HG03571 (cell line): ENCODE measurements around the gene PPP1R27.
A peak's percentile ranks its signal among the peaks of the same experiment; 100 is the strongest.

Experiments
- ATAC-seq: cut with Tn5 transposase; IDR thresholded peaks from one replicate; pipeline ENCODE4 v1.9.1; 2021; ENCODE audit not compliant: unreplicated experiment

PPP1R27 gene, protein sequence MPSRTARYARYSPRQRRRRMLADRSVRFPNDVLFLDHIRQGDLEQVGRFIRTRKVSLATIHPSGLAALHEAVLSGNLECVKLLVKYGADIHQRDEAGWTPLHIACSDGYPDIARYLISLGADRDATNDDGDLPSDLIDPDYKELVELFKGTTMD

DNA sequence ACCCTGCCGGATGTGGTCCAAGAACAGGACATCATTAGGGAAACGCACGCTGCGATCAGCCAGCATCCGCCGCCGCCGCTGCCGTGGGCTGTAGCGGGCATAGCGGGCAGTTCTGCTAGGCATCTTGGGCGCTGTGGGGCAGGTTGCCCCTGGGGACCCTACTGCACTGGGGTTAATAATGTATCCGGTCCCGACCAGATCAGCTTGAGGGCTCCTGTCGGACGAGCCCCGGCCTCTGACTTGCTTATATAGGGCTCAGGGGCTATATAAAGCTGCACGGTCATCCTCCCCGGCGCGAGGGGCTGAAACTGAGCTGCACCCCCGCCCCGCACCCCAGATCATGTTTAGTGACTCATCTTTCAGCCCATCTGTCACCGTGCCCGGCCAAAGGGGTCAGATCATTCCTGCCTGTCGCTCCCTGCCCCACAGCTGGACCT, at the start of gene PPP1R27:
TSS of gene PPP1R27 (minus strand) at position 220 of the 437 bp plus-strand sequence. CDS start at position 123, 97 bp downstream.
- no peak for ATAC-seq

DNA sequence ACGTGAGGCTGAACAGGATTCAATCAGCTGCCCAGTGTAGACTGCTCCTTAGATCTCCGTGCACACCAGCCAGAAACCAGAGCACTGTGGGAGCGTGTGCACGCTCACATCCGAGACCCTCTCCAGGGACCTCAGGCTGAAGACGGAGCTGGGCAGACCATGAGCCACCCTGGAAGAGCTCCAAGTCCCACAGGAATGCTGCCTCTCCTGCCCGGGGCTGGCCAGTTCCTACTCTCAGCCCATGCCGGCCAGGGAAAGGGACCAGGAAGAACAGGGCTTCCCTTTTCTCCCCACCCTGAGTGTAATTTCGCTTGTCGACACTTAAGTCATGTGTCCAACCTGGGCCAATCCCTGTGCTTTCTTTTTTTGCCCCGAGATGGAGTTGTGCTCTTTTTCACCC, 49.7 kb upstream of the PPP1R27 start:
- ATAC-seq = no peak

DNA sequence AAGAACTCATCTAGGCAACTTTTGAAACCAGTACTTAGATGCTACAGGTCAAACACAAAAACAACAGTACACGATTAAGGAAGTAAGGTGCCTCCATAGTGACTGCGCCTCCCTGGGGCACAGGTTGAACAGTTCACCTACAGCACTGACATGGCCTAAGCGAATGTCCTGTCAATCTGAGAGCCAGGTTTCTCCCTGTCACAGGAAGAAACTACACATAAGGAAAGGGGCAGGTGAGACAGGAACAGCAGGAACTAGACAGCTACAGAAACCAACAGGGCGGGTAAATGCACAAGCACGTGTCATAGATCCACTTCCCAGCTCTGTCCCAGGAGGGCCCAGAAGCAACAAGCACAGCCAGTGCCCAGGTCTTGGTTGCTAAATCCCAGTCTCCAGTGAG, 44.3 kb upstream of the PPP1R27 start:
- no peak for ATAC-seq

DNA sequence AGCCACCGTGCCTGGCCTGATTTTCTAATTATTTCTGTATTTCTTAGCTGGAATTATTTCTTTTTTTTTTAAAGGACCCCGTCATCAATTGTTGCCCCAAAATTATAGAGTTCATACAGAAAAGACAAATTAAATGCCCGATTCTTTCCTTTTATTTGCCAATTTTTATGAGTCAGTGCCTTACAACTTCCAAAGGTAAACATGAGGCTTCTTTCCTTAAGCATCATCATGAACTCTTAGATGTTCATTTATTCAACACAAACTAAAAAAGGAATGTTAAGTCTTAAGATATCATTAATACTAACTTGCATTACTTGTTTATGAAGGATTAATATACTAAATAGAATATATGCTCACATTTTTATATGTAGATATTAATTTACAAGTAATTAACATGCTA, 43.4 kb upstream of the PPP1R27 start:
- ATAC-seq = no peak

DNA sequence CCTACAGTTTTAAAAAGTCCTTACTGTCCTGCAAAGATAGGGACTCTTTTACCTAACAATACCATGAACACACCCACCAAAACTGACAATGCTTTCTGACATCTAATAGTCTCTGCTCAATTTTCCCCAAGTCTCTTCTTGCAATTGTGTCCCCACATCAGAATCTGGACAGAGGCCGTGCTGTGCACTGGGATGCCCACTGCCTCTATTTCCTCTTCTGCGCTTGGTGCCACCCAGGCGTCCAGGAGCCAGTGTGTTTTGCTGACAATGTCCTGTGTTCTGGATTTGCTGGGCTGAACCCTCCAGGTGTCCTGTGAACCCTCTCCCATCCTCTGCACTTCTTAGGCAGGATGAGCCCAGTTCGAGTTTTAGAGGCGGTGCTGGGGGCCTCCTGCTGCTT, 42.7 kb upstream of the PPP1R27 start:
- ATAC-seq = no peak

DNA sequence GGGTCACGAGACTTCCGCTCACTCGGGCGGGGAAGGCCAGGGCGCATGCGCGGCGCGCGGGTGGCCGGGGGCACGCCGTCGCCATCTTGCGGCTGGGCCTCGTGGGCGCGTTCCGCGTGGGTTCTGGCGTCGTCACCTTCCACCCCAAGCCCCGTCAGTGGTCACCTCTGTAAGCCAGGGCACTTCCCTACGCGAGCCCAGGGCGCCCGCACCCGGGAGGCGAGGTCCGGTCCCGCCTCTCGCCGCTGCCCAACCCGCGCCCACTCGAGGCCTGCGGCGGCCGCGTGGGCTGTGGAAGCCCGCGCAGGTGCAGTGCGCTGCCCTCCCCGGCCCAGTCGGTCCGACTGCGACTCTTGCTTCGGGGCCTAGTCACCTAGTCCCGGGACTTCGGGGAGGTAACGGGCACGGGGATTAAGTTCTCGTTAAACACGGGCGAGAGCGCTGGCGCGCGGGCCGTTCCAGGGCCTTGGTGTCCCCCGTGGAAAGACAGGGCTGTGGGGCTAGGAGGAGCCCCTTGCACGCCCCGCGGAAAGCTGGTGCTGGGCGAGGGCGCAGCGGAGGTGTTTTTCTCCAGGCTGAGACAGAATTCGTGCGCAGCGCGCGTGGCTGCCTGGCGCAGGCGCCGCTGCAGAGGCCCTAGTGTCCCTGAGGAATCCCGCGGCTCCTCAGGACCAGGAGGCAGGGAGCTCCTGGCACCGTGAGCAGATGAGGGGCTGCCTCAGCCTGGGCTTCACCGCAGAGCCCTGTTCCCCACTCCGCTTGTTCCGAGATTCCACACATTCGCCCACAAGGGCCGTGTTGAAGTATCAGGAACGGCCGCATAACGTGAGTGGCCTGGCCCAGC, 36.8 kb upstream of the PPP1R27 start:
- peak; percentile 40 for ATAC-seq

DNA sequence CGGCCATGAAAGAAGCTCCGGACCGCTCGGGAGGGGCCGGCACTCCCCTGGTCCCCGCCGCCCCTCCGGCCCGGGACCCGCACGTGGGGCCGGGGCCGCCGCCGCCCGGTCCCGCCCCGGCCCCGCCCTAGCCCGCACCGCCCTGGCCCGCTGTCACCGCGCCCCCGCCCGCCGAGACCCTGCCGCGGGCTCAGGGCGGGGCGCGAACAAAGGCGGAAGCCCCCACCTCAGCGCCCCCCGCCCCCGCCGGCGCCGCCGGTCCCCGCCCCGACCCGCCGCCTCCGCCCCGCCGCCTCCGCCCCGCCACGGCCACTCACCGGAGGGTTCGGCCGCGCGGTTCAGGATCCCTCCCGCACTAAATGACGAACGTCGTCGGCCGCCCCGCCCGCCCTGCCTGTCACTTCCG, 36.1 kb upstream of the PPP1R27 start, which contains the start of gene ARHGDIA:
TSS of gene ARHGDIA (minus strand) at position 357 of the 406 bp plus-strand sequence. CDS start 1,407 bp downstream, outside the sequence.
- ATAC-seq = peak; percentile 8

DNA sequence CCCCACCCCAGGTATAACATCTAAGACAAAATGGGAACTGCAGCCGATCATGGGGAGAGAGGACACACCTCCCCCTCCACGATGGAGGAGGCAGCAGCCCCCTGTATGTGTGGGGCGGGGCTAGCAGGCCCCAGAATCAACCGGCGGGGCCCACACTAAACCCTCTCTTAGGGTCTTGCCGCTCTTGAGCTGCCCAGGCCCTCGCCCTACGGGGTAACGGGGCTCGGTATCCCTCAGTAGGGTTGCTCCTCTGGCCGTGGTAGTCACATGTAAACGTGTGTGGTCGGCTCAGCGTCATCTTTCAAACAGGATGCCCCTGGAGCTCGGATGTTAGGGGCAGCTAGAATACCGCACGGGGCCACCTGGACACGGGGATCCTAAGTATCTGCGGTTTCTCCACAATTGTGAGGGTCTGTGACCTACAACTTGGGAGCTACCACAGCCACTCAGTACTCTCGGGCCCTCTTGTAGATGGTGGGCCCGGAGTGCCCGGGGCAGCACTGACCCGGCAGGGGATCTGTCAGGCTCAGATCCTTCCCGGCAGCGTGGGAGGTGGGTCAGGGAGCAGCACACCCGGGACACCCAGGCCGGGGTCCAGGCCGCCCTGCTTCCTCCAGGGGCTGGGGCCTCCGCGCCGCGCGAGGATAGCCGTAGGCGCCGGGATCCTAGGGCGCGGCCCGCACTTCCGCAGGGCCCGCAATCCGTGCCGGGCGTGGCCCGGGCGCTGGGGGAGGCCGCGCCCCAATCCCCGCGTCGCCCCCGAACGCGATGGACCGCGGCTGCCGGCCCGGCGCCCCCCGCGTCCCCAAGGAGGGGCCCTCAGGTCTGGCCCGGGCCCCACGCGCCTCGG, 35.5 kb upstream of the PPP1R27 start:
- peak; percentile 21 for ATAC-seq

DNA sequence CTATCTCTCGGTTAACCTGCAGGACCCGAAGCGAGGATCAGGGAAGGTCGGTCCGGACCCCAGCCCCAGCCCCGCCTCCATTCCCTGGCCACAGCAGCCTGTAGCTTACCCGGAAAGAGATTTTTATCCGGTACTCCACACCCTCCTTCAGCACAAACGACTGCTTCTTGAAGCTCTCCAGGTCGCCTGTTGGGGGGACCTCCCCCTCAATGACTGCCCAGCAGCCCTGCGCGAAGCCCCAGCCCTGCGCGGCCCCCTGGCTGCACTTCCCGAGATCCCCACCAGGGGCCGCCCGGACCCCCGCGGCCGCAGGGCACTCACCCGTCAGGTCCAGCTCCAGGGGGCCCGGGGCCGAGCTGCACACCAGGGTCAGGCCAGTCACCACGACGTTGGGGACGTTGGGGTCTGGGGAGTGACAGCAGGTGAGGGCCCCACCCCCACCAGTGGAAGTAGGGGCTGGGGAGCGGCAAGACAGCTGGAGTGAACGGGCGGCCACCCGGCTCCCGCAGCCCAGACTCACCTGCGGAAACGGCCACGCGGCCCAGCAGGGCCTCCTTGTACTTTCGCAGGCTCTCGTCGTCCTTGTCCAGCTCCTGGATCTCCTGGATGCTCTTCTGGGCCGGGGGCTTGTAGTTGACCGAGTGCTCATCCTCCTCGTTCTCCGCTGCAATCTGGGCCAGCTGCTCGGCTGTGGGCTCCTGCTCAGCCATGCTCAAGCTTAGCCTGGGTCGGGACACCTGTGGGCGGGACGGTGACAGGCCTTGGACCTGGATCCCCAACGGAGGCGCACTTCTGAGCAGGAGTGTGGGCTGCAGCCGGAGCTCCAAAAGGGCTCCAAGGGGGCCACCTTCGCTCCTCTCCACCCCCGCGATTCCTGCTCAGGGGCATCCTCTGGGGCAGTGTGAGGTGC, 34.6 kb upstream of the PPP1R27 start:
- ATAC-seq = no peak

DNA sequence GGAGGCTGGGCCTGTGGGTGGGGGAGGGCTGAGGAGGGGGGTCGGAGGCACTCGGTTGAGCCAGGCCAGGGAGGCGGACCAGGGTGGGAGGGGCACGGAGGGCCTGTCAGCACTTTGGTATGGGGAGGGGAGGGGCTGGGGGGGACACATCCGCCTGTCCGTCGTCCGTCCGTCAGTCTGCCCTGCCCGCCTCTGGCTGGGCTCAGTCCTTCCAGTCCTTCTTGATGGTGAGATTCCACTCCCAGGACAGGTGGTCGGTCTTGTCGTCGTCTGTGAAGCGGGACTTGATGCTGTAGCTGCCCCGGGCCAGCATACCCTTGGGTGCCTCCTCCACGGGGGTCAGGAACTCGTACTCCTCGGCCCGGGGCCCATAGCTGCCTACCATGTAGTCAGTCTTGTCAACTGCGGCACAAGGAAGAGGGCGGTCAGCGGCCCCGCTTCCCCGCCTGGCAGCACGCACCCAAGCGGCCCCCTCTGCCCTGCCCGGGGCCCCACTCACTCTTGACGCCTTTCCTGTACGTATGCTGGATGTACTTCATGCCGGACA, 33.9 kb upstream of the PPP1R27 start:
- ATAC-seq = no peak

DNA sequence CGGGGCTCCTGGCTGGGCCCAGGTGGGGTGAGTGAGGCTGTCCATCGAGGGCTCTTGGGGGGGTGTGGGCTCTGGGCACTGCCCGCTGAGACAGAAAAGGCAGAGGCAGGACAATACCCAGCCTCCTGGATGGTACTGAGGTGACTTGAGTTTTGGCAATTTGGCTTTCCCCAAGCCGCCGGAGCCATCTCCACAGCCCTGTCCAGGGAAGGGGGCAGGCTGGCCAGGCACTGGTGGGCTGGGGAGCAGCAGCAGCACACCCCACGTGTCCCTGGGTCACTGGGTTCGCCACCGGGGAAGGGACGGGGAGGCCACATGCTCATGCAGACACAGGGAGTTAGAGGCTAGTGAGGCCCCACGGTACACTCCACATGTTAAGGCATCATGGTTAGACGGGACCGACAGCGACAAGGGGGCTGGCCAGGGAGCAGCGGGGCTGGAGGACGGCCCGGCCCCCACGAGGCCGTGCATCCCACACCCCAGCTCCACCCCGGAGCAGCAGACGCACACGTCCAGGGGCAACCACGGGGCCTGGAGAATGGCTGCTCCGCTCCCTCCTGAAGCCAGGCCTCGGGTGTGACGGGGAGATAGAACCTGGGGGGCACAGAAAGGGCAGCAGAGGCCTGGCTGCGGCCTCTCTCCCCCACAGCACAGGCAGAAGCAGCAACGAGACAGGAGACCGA, 33.3 kb upstream of the PPP1R27 start:
- no peak for ATAC-seq

DNA sequence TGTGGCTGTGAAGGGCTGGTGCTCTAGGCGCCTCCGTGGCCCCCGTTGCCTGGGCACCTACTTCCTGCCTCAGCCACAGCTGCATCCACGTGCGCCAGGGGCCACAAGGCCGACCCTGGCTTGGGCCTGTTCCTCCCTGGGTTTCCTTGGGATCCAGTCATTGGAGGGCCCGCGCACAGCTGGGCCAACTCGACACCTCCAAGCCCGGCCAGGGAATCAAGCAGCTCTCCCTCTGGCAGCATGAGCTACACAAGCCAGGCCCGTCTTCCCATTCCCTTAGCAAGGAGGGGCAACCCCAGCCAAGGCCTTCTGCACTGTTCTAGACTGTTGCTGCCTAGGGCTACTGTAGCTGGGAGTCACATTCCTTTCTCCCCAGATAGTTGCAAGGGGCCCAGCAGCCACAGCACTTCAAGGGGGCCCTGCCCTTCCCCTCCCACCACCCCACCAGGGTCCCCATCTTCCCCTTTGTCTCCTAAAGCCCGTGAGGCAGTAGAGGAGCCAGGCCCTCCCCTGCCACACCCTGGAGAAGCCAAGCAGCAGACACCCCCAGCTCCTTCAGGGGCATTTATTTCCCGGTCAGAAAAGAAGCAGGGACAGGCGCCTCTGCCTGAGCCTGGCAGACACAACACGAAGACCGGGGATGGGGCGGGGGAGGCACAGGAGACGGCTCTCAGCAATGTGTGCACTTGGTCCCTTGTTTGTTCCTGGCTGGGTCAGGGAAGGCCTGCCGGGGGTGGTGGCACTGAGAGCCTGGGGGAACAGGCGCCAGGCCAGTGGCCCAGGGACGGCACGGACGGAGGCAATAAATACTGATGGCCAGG, 32.5 kb upstream of the PPP1R27 start:
- no peak for ATAC-seq

DNA sequence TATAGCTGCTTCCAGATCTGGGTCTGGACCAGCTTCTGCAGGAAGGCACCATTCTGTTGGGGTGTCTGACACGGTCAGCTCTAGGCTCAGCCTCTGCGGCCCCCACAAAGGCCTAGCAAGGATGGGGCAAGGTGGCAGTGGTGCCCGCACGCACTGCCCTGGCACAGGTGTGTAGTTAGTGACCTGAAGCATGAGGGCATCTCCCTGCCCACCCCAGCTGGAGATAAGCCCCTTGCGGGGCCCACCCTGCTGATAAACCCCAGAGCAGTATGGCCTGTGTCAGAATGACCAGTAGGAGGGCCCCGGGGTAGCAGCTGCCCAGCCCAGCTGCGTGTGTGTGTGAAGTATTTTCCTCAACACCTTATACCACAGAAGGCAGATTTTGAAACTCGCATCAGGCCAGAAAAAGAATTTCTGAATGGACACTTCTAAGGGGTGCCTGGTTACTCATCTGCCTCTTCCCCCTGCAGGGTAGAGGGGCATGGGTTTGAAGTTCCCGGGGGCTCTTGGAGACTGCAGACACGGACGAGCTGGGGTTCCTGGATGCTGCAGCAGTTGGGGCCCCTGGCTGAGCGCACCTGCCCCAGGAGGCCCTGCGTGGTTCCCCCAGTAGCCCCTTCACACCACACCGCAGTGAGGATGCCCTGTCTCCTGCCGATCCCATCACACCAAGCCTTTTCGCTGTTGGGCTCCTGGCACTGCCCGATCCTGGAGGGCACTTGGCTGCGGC, 31.8 kb upstream of the PPP1R27 start:
- ATAC-seq = no peak

DNA sequence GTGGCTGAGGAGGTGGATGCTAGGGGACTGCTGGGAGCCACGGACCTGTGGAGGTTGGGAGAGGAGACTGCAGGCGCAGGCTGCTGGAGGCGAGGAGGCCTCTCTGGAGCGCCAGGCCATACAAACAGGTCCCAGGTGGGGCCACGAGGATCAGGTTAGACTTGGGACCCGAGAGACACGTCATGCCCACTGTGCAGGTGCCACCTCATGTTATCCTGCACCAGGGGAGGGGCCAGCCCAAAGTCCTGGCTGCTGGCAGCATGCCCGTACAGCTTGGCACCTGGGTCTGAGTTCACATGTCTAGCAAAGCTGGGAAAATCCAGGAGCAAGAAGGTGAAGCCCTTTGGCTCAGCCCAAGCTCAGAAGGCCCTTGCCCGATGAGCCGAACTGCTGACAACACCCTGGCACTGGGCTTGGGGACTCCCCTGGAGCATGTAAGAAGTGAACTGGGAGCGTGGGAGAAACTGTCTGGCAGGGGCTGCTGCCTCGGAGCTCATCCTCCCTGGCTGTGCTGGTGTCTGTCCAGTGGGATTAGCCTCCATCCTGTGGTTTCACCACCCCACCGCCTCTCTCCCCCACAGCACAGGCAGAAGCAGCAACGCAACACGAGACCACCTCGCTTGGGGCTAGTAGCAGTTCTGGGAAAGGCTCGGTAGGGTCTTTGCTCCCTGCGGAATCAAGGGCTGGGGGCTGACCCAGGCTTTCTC, 31.0 kb upstream of the PPP1R27 start:
- no peak for ATAC-seq

DNA sequence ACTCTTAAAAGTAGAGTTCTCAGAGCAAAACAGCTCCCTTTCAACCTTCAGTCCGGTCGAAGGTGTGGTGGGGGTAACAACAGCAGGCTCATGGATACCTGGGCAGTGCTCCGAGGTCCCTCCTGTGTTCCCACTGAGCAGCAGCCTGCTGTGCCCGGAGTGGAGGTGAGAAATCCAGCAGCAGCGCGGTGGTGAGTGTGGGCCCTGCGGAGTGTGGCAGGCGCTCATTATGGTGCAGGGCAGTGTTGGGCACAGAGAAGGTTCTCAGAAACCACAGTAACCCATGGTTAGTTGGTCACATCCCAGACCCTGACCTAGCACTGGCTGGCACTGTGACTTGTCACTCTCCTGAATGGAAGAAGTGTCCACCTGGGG, 30.5 kb upstream of the PPP1R27 start:
- no peak for ATAC-seq

DNA sequence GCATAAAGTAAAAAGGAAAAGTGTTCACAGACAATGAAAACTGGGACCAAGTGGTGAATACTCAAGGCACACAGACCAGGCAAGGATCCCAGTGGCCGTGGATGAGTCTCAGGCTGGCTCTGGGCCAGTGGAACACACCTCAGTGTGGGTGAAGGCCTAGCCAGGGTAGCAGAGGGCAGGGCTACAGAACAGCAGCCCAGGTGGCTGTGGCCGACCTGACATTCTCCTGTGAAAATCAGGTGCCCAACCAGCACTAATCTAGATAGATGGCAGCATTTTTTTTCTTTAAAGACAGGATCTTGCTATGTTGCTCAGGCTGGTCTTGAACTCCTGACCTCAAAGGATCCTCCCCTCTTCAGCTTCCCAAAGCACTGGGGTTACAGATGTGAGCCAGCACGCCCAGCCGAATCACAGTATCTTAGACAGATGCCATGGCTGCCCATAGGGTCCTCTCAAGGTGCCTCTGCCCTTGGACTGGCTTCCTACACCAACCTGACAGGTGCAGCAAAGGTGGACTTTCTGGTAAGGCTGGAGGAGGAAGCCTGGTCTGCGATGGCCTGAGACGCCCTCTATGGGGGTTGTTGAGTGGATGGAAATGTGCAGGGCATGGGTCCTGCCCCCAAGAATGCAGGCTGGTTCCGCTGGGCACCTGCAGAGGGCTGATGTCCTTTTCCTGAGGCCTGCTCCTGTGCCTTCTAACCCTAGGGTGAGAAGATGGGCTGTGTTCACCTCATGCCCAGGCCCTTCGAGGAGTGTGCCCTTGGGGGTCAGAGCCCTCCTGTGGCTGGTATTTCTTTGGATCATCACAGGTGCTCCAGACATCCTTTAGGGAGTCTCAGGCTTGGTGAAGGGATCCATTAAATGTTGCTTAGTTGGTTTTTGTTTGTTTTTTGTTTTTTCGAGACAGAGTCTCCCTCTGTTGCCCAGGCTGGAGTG, 29.3 kb upstream of the PPP1R27 start:
- no peak for ATAC-seq
